Naive B cell (primary cell): ENCODE results near the gene SLC26A4. TPM values are rescaled to one million over a fixed set of nuclear protein-coding genes. Genes with fewer than 3 reads are reported as not detected.
"Not testable (repeated sequence)": the region's sequence is repeated elsewhere in the genome, so short reads cannot be mapped to it uniquely, and the experiment has no call there.

ENCODE experiments used
- ATAC-seq, 2 donors: fragments of 150-1000 bp; cut with Tn5 transposase; 2 replicates each; pipeline ENCODE4 v1.10.0; 2021; ENCODE audit warnings: low read depth in 2 of 2, mild to moderate bottlenecking in 2 of 2, moderate library complexity in 2 of 2
- DNase-seq: peaks from one replicate; pipeline ENCODE4 v3.0.0; 2022
- H3K27ac Mint-ChIP-seq, 6 donors: one replicate each; pipeline ENCODE4 v1.8.0; 2020 to 2022; ENCODE audit warnings: mild to moderate bottlenecking in 6 of 6, mixed read lengths in 6 of 6, moderate library complexity in 5 of 6, inconsistent platforms in 2 of 6
- H3K27me3 Mint-ChIP-seq, 3 donors: one replicate each; pipeline ENCODE4 v1.8.0; 2021 to 2022; ENCODE audit warnings: mixed read lengths in 3 of 3, mild to moderate bottlenecking in 1 of 3
- H3K36me3 Mint-ChIP-seq, 2 donors: one replicate each; pipeline ENCODE4 v1.8.0; 2020 to 2022; ENCODE audit warnings: mixed read lengths in 2 of 2, inconsistent platforms in 1 of 2, mild to moderate bottlenecking in 1 of 2
- H3K4me1 Mint-ChIP-seq, 3 donors: one replicate each; pipeline ENCODE4 v1.8.0; 2020 to 2022; ENCODE audit warnings: mixed read lengths in 3 of 3, inconsistent platforms in 1 of 3, mild to moderate bottlenecking in 1 of 3, moderate library complexity in 1 of 3
- H3K4me3 Mint-ChIP-seq, 8 donors: one replicate each; pipeline ENCODE4 v1.8.0; 2020 to 2022; ENCODE audit warnings: mild to moderate bottlenecking in 8 of 8, mixed read lengths in 8 of 8, moderate library complexity in 8 of 8, inconsistent platforms in 2 of 8
- H3K9me3 Mint-ChIP-seq, 7 donors: one replicate each; pipeline ENCODE4 v1.8.0; 2020 to 2022; ENCODE audit warnings: mixed read lengths in 7 of 7, mild to moderate bottlenecking in 5 of 7, inconsistent platforms in 2 of 7, moderate library complexity in 1 of 7
- polyA plus RNA-seq, 6 donors: library from polyadenylated mRNA; unstranded; fragments of 300-500 nt; fragmentation: Illumina TruSeq; gene quantifications; one replicate each; pipeline ENCODE4 v1.2.3, GENCODE V29; 2021; ENCODE audit warnings: low read depth in 6 of 6

The SLC26A4 gene
- polyA plus RNA-seq, 6 donors from 2014 or later: 0.09 to 0.19 TPM; not detected in 4

GRCh38 chr7:107638594-107638993, 22.0 kb upstream of the SLC26A4 start:
- H3K36me3 Mint-ChIP-seq: peaks cover 0 to 13% of the 10 kb centered on the region in 2 donors
- H3K4me1 Mint-ChIP-seq: peaks cover 45 to 65% (median 58%) of the 10 kb centered on the region in 3 donors
- peak overlapping the region; percentile 40 to 94 (median 82) for H3K4me3 Mint-ChIP-seq
- DNase-seq: peak; percentile 79
- peaks cover 0 to 15% (median 7%) of the 10 kb centered on the region in 7 donors for H3K9me3 Mint-ChIP-seq
- H3K27me3 Mint-ChIP-seq: no peaks in the 10 kb centered on the region
- ATAC-seq: peak; percentile 89 to 90
- H3K27ac Mint-ChIP-seq: peak overlapping the region; percentile 97 to 100 (median 98)

GRCh38 chr7:107639070-107639469, 21.6 kb upstream of the SLC26A4 start:
- not testable (repeated sequence) for DNase-seq, ATAC-seq, H3K27me3 Mint-ChIP-seq
- H3K27ac Mint-ChIP-seq: peak overlapping the region; percentile 97 to 100 (median 98)
- peaks cover 0 to 15% (median 7%) of the 10 kb centered on the region in 7 donors for H3K9me3 Mint-ChIP-seq
- H3K36me3 Mint-ChIP-seq: peaks cover 0 to 13% of the 10 kb centered on the region in 2 donors
- peaks cover 44 to 65% (median 58%) of the 10 kb centered on the region in 3 donors for H3K4me1 Mint-ChIP-seq
- peak overlapping the region; percentile 40 to 94 (median 82) for H3K4me3 Mint-ChIP-seq

DNA sequence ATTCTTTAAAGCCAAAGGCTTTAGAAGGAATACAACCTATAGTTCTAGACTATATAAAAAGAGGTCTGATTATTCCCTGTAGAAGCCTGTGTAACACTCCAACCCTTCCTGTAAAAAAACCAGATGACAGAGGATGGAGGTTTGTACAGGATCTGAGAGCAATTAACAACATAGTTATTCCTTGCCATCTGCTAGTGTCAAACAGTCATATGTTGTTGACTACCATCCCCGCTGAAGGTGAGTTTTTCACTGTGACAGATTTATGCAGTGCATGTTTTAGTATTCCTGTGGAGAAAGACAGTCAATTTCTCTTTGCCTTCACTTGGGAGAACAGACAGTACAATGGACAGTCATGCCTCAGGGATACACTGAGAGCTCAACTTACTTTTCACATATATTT, 19.0 kb upstream of the SLC26A4 start:
- Mint-ChIP-seq H3K9me3 (peaks cover 0 to 24% (median 7%) of the 10 kb centered on the region in 7 donors), H3K4me3 (no peak overlapping the region), H3K27ac (peak overlapping the region in 1 of 6 donors; percentile 16), H3K27me3 (no peaks in the 10 kb centered on the region), H3K4me1 (peaks cover 44 to 53% (median 45%) of the 10 kb centered on the region in 3 donors), H3K36me3 (peaks cover 0 to 21% of the 10 kb centered on the region in 2 donors)
- ATAC-seq (no peak), DNase-seq (no peak)

GRCh38 chr7:107642501-107642900, 18.1 kb upstream of the SLC26A4 start:
- Mint-ChIP-seq H3K27ac (peak overlapping the region in 4 of 6 donors; percentile 14 to 68 (median 34)), H3K4me3 (peak overlapping the region in 1 of 8 donors; percentile 30), H3K4me1 (peaks cover 42 to 50% (median 44%) of the 10 kb centered on the region in 3 donors), H3K27me3 (no peaks in the 10 kb centered on the region), H3K36me3 (peaks cover 0 to 21% of the 10 kb centered on the region in 2 donors), H3K9me3 (peaks cover 0 to 22% (median 6%) of the 10 kb centered on the region in 7 donors)
- no peak for ATAC-seq
- DNase-seq: no peak

- H3K27ac Mint-ChIP-seq: peak overlapping the region in 2 of 6 donors; percentile 12 to 30
- peak overlapping the region in 1 of 8 donors; percentile 45 for H3K4me3 Mint-ChIP-seq
- peaks cover 0 to 17% of the 10 kb centered on the region in 2 donors for H3K36me3 Mint-ChIP-seq
- H3K9me3 Mint-ChIP-seq: peaks cover 0 to 13% (median 1%) of the 10 kb centered on the region in 7 donors
- H3K4me1 Mint-ChIP-seq: peaks cover 33 to 41% (median 39%) of the 10 kb centered on the region in 3 donors
- no peak for DNase-seq
- H3K27me3 Mint-ChIP-seq: no peaks in the 10 kb centered on the region
- ATAC-seq: no peak
These were observed 17.2 kb upstream of the SLC26A4 start for GRCh38 chr7:107643407-107643806.

DNA sequence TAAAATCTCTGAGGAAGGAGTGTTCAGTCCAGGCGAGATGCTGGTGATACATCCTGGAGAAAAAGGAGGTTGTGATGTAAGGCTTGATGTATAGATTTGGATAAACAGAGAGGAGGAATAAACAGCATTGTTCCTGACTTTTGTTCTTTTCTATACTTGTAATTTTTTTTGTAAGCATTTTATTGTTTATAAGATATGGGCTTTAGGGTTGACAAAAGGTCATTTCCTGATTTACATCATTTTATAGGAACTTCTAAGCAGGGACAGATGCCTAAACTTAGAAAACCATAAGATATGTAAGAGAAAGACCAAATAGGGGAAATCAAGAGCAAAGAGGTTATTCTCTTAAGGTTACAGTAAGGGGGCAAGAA, 16.7 kb upstream of the SLC26A4 start:
- Mint-ChIP-seq H3K4me3 (peak overlapping the region in 6 of 8 donors; percentile 0 to 45 (median 6)), H3K4me1 (peaks cover 28 to 36% (median 34%) of the 10 kb centered on the region in 3 donors), H3K27ac (peak overlapping the region in 3 of 6 donors; percentile 3 to 30 (median 16)), H3K27me3 (no peaks in the 10 kb centered on the region), H3K9me3 (peaks cover 0 to 9% (median 0%) of the 10 kb centered on the region in 7 donors), H3K36me3 (peaks cover 0 to 15% of the 10 kb centered on the region in 2 donors)
- no peak for ATAC-seq
- no peak for DNase-seq

- peaks cover 23 to 31% (median 29%) of the 10 kb centered on the region in 3 donors for H3K4me1 Mint-ChIP-seq
- no peaks in the 10 kb centered on the region for H3K27me3 Mint-ChIP-seq
- H3K4me3 Mint-ChIP-seq: peak overlapping the region in 5 of 8 donors; percentile 0 to 40 (median 8)
- H3K9me3 Mint-ChIP-seq: peaks cover 0 to 9% (median 0%) of the 10 kb centered on the region in 7 donors
- DNase-seq (no peak), ATAC-seq (no peak)
- H3K36me3 Mint-ChIP-seq: peaks cover 0 to 15% of the 10 kb centered on the region in 2 donors
- peak overlapping the region in 4 of 6 donors; percentile 3 to 30 (median 22) for H3K27ac Mint-ChIP-seq
These were observed 16.2 kb upstream of the SLC26A4 start for GRCh38 chr7:107644309-107644974.

DNA sequence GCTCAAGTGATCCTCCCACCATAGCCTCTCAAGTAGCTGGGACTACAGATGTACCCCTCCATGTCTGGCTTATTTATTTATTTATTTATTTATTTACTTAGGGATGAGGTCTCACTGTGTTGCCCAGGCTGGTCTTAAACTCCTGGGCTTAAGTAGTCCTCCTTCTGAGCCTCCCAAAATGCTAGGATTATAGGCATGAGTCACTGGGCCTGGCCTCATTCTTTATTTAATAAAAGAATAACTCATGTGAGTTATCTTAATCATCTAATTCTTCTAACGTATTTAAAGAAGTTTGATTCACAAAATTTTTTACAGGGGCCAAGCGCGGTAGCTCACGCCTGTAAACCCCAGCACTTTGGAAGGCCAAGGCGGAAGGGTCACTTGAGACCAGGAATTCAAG, 8.0 kb upstream of the SLC26A4 start:
- no peak overlapping the region for H3K4me3 Mint-ChIP-seq
- H3K9me3 Mint-ChIP-seq: peaks cover 0 to 1% (median 0%) of the 10 kb centered on the region in 7 donors
- DNase-seq (no peak), ATAC-seq (no peak)
- H3K36me3 Mint-ChIP-seq: peaks cover 0 to 8% of the 10 kb centered on the region in 2 donors
- no peak overlapping the region for H3K27ac Mint-ChIP-seq
- H3K4me1 Mint-ChIP-seq: no peaks in the 10 kb centered on the region
- no peaks in the 10 kb centered on the region for H3K27me3 Mint-ChIP-seq

GRCh38 chr7:107658467-107658866, 2.2 kb upstream of the SLC26A4 start:
- peak overlapping the region in 1 of 8 donors; percentile 86 for H3K4me3 Mint-ChIP-seq
- peaks cover 0 to 20% (median 16%) of the 10 kb centered on the region in 3 donors for H3K27me3 Mint-ChIP-seq
- no peak for ATAC-seq
- no peaks in the 10 kb centered on the region for H3K36me3 Mint-ChIP-seq
- DNase-seq: no peak
- no peak overlapping the region for H3K27ac Mint-ChIP-seq
- H3K9me3 Mint-ChIP-seq: no peaks in the 10 kb centered on the region
- H3K4me1 Mint-ChIP-seq: peaks cover 16 to 29% (median 20%) of the 10 kb centered on the region in 3 donors

- DNase-seq (no peak), ATAC-seq (peak in 1 of 2 donors; percentile 39)
- Mint-ChIP-seq H3K27ac (no peak overlapping the region), H3K9me3 (no peaks in the 10 kb centered on the region), H3K4me1 (peaks cover 16 to 29% (median 20%) of the 10 kb centered on the region in 3 donors), H3K27me3 (peaks cover 4 to 20% (median 16%) of the 10 kb centered on the region in 3 donors), H3K4me3 (peak overlapping the region in 6 of 8 donors; percentile 12 to 97 (median 92)), H3K36me3 (no peaks in the 10 kb centered on the region)
These were observed 962 bp upstream of the SLC26A4 start for GRCh38 chr7:107659666-107660065.

DNA sequence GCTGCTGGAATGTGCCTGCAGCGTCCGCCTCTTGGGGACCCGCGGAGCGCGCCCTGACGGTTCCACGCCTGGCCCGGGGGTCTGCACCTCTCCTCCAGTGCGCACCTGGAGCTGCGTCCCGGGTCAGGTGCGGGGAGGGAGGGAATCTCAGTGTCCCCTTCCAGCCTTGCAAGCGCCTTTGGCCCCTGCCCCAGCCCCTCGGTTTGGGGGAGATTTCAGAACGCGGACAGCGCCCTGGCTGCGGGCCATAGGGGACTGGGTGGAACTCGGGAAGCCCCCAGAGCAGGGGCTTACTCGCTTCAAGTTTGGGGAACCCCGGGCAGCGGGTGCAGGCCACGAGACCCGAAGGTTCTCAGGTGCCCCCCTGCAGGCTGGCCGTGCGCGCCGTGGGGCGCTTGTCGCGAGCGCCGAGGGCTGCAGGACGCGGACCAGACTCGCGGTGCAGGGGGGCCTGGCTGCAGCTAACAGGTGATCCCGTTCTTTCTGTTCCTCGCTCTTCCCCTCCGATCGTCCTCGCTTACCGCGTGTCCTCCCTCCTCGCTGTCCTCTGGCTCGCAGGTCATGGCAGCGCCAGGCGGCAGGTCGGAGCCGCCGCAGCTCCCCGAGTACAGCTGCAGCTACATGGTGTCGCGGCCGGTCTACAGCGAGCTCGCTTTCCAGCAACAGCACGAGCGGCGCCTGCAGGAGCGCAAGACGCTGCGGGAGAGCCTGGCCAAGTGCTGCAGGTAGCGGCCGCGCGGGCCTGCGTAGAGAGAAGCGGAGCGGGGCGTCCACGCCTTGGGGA, 645 bp downstream of the SLC26A4 start:
- H3K27ac Mint-ChIP-seq: peak overlapping the region in 1 of 6 donors; percentile 69
- H3K27me3 Mint-ChIP-seq: peaks cover 9 to 20% (median 16%) of the 10 kb centered on the region in 3 donors
- no peaks in the 10 kb centered on the region for H3K36me3 Mint-ChIP-seq
- peaks cover 16 to 29% (median 20%) of the 10 kb centered on the region in 3 donors for H3K4me1 Mint-ChIP-seq
- peak overlapping the region; percentile 86 to 97 (median 94) for H3K4me3 Mint-ChIP-seq
- DNase-seq (peak; percentile 56), ATAC-seq (peak; percentile 72 to 79)
- no peaks in the 10 kb centered on the region for H3K9me3 Mint-ChIP-seq

GRCh38 chr7:107661865-107662379, 1.3 kb downstream of the SLC26A4 start:
- peak overlapping the region in 1 of 6 donors; percentile 69 for H3K27ac Mint-ChIP-seq
- no peak for DNase-seq
- H3K27me3 Mint-ChIP-seq: peaks cover 9 to 20% (median 16%) of the 10 kb centered on the region in 3 donors
- H3K4me1 Mint-ChIP-seq: peaks cover 16 to 29% (median 20%) of the 10 kb centered on the region in 3 donors
- H3K4me3 Mint-ChIP-seq: peak overlapping the region; percentile 86 to 97 (median 94)
- no peaks in the 10 kb centered on the region for H3K9me3 Mint-ChIP-seq
- ATAC-seq: no peak
- no peaks in the 10 kb centered on the region for H3K36me3 Mint-ChIP-seq

DNA sequence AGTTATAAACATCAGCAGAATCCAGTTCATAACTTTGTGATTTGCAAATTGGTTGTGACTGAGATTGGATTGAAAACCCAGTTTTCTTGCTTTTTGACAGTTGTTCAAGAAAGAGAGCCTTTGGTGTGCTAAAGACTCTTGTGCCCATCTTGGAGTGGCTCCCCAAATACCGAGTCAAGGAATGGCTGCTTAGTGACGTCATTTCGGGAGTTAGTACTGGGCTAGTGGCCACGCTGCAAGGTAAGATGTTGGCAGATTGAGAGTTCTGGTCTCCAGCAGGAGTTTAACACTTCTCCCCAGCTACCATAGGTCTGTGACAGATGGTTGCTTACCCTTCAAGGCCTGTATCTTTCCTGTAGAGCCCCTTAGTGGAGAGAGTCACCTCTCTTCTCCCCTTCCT, 2.6 kb downstream of the SLC26A4 start:
- Mint-ChIP-seq H3K36me3 (no peaks in the 10 kb centered on the region), H3K27me3 (peaks cover 9 to 20% (median 16%) of the 10 kb centered on the region in 3 donors), H3K4me3 (peak overlapping the region in 1 of 8 donors; percentile 86), H3K27ac (no peak overlapping the region), H3K4me1 (peaks cover 16 to 29% (median 20%) of the 10 kb centered on the region in 3 donors), H3K9me3 (no peaks in the 10 kb centered on the region)
- ATAC-seq: no peak
- no peak for DNase-seq
